Psoas muscle (tissue), 8 donors: Measurements from ENCODE around the gene LHX3. TPM values are rescaled to one million over a fixed set of nuclear protein-coding genes. Genes with fewer than 3 reads are reported as not detected.

Experiments
- ATAC-seq, 4 donors: fragments of 200-7000 bp; cut with Tn5 transposase; one replicate each; pipeline ENCODE4 v1.9.1; 2020; ENCODE audit warnings: moderate library complexity in 3 of 4, mild to moderate bottlenecking in 2 of 4
- DNase-seq, 2 donors: peaks; one replicate each; pipeline ENCODE4 v3.0.0-alpha.2; 2020
- H3K27ac ChIP-seq: fragments of 200-600 bp; one replicate; pipeline ENCODE4 v1.8.0; 2022
- H3K27me3 ChIP-seq, 3 donors: fragments of 200-600 bp in 1 of 3; one replicate each; pipeline versions ENCODE4 v1.6.1 to v1.8.0; 2013 to 2022; ENCODE audit warnings: low read length in 2 of 3, mild to moderate bottlenecking in 2 of 3, moderate library complexity in 1 of 3; ENCODE audit not compliant: insufficient read depth in 3 of 3
- H3K36me3 ChIP-seq, 2 donors: fragments of 200-600 bp in 1 of 2; one replicate each; pipeline versions ENCODE4 v1.6.1 to v1.8.0; 2013 to 2022; ENCODE audit warnings: low read depth in 1 of 2, mild to moderate bottlenecking in 1 of 2, moderate library complexity in 1 of 2; ENCODE audit not compliant: insufficient read depth in 1 of 2
- H3K4me1 ChIP-seq: fragments of 200-600 bp; one replicate; pipeline ENCODE4 v1.8.0; 2022
- H3K4me3 ChIP-seq: fragments of 200-600 bp; one replicate; pipeline ENCODE4 v1.8.0; 2022; ENCODE audit warnings: mild to moderate bottlenecking
- H3K9me3 ChIP-seq: fragments of 200-600 bp; one replicate; pipeline ENCODE4 v1.8.0; 2022
- CTCF ChIP-seq: fragments of 200-600 bp; IDR thresholded peaks from one replicate; pipeline ENCODE4 v1.8.0; 2022; ENCODE audit warnings: antibody characterized with exemption
- WGBS, 3 donors: extraction: QIAGEN DNeasy Blood & Tissue Kit; methylation state at CpG; one replicate each; pipeline versions ENCODE4 v1.1.6 to v1.1.7; 2013; 5-methylcytosine and 5-hydroxymethylcytosine counted together
- intact Hi-C, 2 donors: fragments of 100-400 bp; cut with DNase I; formaldehyde crosslinking; loops; one replicate each; pipeline versions ENCODE4 v1.11.0 to v1.14.2; 2022
- polyA plus RNA-seq, 3 donors: library from polyadenylated mRNA; stranded (reverse); fragments of 200-250 nt; gene quantifications; one replicate each; pipeline ENCODE4 v1.2.3, GENCODE V29; 2013
- total RNA-seq, 4 donors: library from RNA; stranded (reverse); fragmentation: NEBNext Ultra II Directional in 2 of 4; extraction: Animal tissue kit (Norgen Biotek cat#: 25700) in 2 of 4; gene quantifications; one replicate each; pipeline versions ENCODE4 v1.2.1 to v1.2.4, GENCODE V29; 2021 to 2023
- donor health status: healthy with polysubstance abuse.
- donor health status: DM: no; HTN: no; CAD: no; lungs with moderate emphysema.
- donor health status: Bipolar disorder and iron deficiency.
- donor health status: healthy.
- donor health status: DM: yes; HTN: yes; CAD: no.
- donor health status: DM: no; HTN: no; CAD: no.
- donor health status: DM: no; HTN: no; CAD: no.
- donor health status: DM: yes; HTN: yes; CAD: no.

LHX3 gene
- total and polyA plus RNA-seq, 7 donors: not detected

- TF ChIP-seq CTCF: no peak
- Histone ChIP-seq H3K9me3 (no peaks in the 10 kb centered on the region), H3K27me3 (peaks cover 0 to 57% (median 16%) of the 10 kb centered on the region in 3 donors), H3K4me3 (no peak overlapping the region), H3K27ac (no peak overlapping the region), H3K36me3 (no peaks in the 10 kb centered on the region), H3K4me1 (no peaks in the 10 kb centered on the region)
- intact Hi-C loops: loop anchor here in 1 of 2 donors (10.0 kb wide), 1 partner anchor 137 kb away; no protein-coding TSS in a partner anchor
- ATAC-seq (no peak), DNase-seq (no peak)
- WGBS, 3 donors: 14 to 20% (median 19%) methylated on average over 32 to 35 of the region's 35 CpGs
Observed at GRCh38 chr9:136147890-136148714, 56.8 kb downstream of the LHX3 start.

- intact Hi-C loops: loop anchor here in 1 of 2 donors (10.0 kb wide), 1 partner anchor 138 kb away; no protein-coding TSS in a partner anchor
- H3K27ac ChIP-seq: no peak overlapping the region
- no peak for DNase-seq
Observed at GRCh38 chr9:136147038-136147889, 57.7 kb downstream of the LHX3 start.

More at GRCh38 chr9:136147038-136147889, 57.7 kb downstream of the LHX3 start:
- 53 to 59% (median 57%) methylated on average over 22 of the region's 22 CpGs for WGBS, 3 donors
- Histone ChIP-seq H3K27me3 (peaks cover 0 to 59% (median 16%) of the 10 kb centered on the region in 3 donors), H3K36me3 (no peaks in the 10 kb centered on the region), H3K4me1 (no peaks in the 10 kb centered on the region), H3K9me3 (no peaks in the 10 kb centered on the region), H3K4me3 (no peak overlapping the region)
- TF ChIP-seq CTCF: no peak
- no peak for ATAC-seq

Other genes with a start within 250 kb of the LHX3 start
- 100 to 1,000 TPM; 140 to 233 (median 174) TPM for gene UBAC1, start 243.8 kb downstream of the LHX3 start, total RNA-seq
- gene UBAC1, start 243.8 kb downstream of the LHX3 start, polyA plus RNA-seq: 100 to 1,000 TPM in 2 of 3 donors, 10 to 100 TPM in 1; 71.1 to 261 (median 154) TPM
- gene NACC2, start 109.8 kb downstream of the LHX3 start, total RNA-seq: 10 to 100 TPM; 18.4 to 33.5 (median 28.0) TPM
- 10 to 100 TPM in 2 of 3 donors, 1 to 10 TPM in 1; 8.5 to 14.0 (median 10.4) TPM for gene NACC2, start 109.8 kb downstream of the LHX3 start, polyA plus RNA-seq
- 10 to 100 TPM; 17.3 to 27.8 (median 22.5) TPM for gene TMEM250, start 86.3 kb downstream of the LHX3 start, total RNA-seq
- gene TMEM250, start 86.3 kb downstream of the LHX3 start, polyA plus RNA-seq: 10 to 100 TPM; 28.8 to 49.5 (median 41.3) TPM
- 1 to 10 TPM; 3.8 to 6.7 (median 5.4) TPM for gene QSOX2, start 40.7 kb upstream of the LHX3 start, total RNA-seq
- gene QSOX2, start 40.7 kb upstream of the LHX3 start, polyA plus RNA-seq: 1 to 10 TPM; 3.6 to 7.5 (median 5.6) TPM
- gene CCDC187, start 99.0 kb upstream of the LHX3 start, total RNA-seq: not detected
- not detected for gene CCDC187, start 99.0 kb upstream of the LHX3 start, polyA plus RNA-seq
- 1 to 10 TPM; 1.3 to 2.3 (median 1.7) TPM for gene GPSM1, start 122.4 kb upstream of the LHX3 start, total RNA-seq
- under 1 TPM; 0.34 to 0.96 (median 0.52) TPM for gene GPSM1, start 122.4 kb upstream of the LHX3 start, polyA plus RNA-seq
- 10 to 100 TPM in 3 of 4 donors, 1 to 10 TPM in 1; 8.2 to 29.6 (median 21.1) TPM for gene DNLZ, start 158.6 kb upstream of the LHX3 start, total RNA-seq
- gene DNLZ, start 158.6 kb upstream of the LHX3 start, polyA plus RNA-seq: 10 to 100 TPM; 18.5 to 40.7 (median 18.7) TPM
- 1 to 10 TPM in 1 of 4 donors, under 1 TPM in 3; 0.26 to 1.1 (median 0.71) TPM for gene CARD9, start 168.5 kb upstream of the LHX3 start, total RNA-seq
- under 1 TPM; 0.39 to 0.56 (median 0.51) TPM for gene CARD9, start 168.5 kb upstream of the LHX3 start, polyA plus RNA-seq
- gene SNAPC4, start 195.0 kb upstream of the LHX3 start, total RNA-seq: 1 to 10 TPM; 3.5 to 4.9 (median 4.5) TPM
- gene SNAPC4, start 195.0 kb upstream of the LHX3 start, polyA plus RNA-seq: 1 to 10 TPM; 3.1 to 6.5 (median 5.1) TPM
- 10 to 100 TPM; 16.0 to 39.0 (median 32.3) TPM for gene ENTR1, start 205.5 kb upstream of the LHX3 start, total RNA-seq
- gene ENTR1, start 205.5 kb upstream of the LHX3 start, polyA plus RNA-seq: 10 to 100 TPM; 24.6 to 53.0 (median 45.4) TPM
- 10 to 100 TPM; 52.4 to 68.7 (median 60.6) TPM for gene PMPCA, start 205.5 kb upstream of the LHX3 start, total RNA-seq
- gene PMPCA, start 205.5 kb upstream of the LHX3 start, polyA plus RNA-seq: 100 to 1,000 TPM in 1 of 3 donors, 10 to 100 TPM in 2; 42.4 to 116 (median 97.5) TPM
- 1 to 10 TPM; 4.9 to 9.6 (median 7.4) TPM for gene INPP5E, start 234.7 kb upstream of the LHX3 start, total RNA-seq
- 1 to 10 TPM; 4.7 to 5.3 (median 4.8) TPM for gene INPP5E, start 234.7 kb upstream of the LHX3 start, polyA plus RNA-seq